Esophagus squamous epithelium (tissue), 4 donors: ENCODE results near the gene IL31.

ENCODE experiments used
- POLR2A ChIP-seq, 4 donors: fragments of 450-650 bp; IDR thresholded peaks; one replicate each; pipeline ENCODE4 v1.6.1; 2017; ENCODE audit warnings: antibody characterized with exemption in 4 of 4, mild to moderate bottlenecking in 4 of 4, moderate library complexity in 3 of 4
- TF ChIP-seq, protein P1 (sequence below), 6 experiments: fragments of 450-650 bp in 4 of 6; fragments of 200-600 bp in 2 of 6; sonication (generic) in 2 of 6; IDR thresholded peaks; one replicate each; pipeline ENCODE4 v1.5.1; 2016 to 2019; ENCODE audit warnings: antibody characterized with exemption in 6 of 6, mild to moderate bottlenecking in 4 of 6, moderate library complexity in 4 of 6

DNA sequence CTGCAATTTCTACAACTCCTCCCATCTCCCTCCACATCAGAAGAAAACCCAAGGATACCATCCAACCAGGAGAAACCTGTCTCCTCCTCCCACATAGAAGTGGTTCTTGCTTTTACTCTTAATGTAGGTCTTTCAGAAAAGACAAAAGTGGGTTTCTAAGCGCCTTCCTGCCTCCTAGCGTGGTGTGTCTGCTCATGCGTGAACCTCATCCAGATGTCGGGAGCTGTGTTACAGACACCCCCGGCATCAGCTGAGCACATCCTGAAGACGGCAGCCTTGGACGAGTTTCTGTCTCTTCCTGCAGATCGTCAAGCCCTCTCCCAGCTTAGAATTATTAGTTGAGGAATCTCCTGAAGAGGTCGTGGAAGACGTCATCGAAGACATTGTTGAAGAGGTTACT is 18.4 kb upstream of the IL31 start:
- TF ChIP-seq, protein P1, sequence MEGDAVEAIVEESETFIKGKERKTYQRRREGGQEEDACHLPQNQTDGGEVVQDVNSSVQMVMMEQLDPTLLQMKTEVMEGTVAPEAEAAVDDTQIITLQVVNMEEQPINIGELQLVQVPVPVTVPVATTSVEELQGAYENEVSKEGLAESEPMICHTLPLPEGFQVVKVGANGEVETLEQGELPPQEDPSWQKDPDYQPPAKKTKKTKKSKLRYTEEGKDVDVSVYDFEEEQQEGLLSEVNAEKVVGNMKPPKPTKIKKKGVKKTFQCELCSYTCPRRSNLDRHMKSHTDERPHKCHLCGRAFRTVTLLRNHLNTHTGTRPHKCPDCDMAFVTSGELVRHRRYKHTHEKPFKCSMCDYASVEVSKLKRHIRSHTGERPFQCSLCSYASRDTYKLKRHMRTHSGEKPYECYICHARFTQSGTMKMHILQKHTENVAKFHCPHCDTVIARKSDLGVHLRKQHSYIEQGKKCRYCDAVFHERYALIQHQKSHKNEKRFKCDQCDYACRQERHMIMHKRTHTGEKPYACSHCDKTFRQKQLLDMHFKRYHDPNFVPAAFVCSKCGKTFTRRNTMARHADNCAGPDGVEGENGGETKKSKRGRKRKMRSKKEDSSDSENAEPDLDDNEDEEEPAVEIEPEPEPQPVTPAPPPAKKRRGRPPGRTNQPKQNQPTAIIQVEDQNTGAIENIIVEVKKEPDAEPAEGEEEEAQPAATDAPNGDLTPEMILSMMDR (IDR thresholded peaks at IDR 0.05) = no peak
- TF ChIP-seq POLR2A (IDR thresholded peaks at IDR 0.05) = no peak
